Fibroblast of mammary gland (primary cell): ENCODE data around the gene HEATR5A.

ENCODE experiments used
- DNase-seq: peaks from one replicate; pipeline ENCODE4 v3.0.0-alpha.2; 2010; ENCODE audit warnings: low read depth
- H3K4me3 ChIP-seq: 2 replicates; pipeline ENCODE4 v1.5.1; 2011; ENCODE audit warnings: low read depth, mild to moderate bottlenecking, low read length, moderate library complexity; ENCODE audit not compliant: control insufficient read depth
- TF ChIP-seq, protein P1 (sequence below): conservative IDR thresholded peaks from 2 replicates; pipeline ENCODE4 v1.5.1; 2011; ENCODE audit warnings: low read depth, low read length, inconsistent platforms; ENCODE audit not compliant: control insufficient read depth, insufficient read depth

The HEATR5A gene

DNA sequence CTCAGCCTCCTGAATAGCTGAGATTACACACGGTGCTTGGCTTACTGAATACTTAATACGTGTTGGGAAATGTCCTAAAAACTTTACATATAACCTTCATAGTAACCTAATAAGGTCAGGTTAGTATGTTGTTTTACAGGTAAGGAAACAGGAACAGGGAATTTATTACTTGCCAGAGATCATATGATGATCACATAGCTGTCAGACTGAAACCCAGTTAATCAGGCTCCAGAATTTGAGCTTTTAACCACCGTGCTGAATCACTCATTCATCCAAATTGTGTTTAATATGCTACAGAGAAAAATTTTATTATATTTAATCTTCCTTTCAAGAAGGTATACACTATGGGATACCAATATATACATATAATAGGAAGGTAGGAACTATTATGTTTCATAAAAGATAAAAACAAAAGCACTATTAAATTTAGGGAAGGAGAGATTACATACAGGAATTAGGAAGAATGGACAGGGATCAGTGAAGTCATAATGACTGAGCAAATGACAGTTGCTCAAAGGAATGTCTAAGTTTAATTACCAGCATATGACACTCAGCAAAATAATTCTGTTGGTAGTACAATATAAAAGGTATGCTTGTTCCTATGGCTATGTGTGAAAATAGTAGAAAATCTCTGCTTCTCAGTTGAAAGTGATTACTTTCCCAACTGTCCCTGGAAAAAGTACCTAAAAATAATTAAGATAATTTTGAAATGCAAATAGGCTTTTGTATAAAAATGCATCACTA lies 59.3 kb downstream of the HEATR5A start:
- TF ChIP-seq, protein P1, sequence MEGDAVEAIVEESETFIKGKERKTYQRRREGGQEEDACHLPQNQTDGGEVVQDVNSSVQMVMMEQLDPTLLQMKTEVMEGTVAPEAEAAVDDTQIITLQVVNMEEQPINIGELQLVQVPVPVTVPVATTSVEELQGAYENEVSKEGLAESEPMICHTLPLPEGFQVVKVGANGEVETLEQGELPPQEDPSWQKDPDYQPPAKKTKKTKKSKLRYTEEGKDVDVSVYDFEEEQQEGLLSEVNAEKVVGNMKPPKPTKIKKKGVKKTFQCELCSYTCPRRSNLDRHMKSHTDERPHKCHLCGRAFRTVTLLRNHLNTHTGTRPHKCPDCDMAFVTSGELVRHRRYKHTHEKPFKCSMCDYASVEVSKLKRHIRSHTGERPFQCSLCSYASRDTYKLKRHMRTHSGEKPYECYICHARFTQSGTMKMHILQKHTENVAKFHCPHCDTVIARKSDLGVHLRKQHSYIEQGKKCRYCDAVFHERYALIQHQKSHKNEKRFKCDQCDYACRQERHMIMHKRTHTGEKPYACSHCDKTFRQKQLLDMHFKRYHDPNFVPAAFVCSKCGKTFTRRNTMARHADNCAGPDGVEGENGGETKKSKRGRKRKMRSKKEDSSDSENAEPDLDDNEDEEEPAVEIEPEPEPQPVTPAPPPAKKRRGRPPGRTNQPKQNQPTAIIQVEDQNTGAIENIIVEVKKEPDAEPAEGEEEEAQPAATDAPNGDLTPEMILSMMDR = no peak
- H3K4me3 ChIP-seq = no peak overlapping the region
- DNase-seq = peak; percentile 67

DNA sequence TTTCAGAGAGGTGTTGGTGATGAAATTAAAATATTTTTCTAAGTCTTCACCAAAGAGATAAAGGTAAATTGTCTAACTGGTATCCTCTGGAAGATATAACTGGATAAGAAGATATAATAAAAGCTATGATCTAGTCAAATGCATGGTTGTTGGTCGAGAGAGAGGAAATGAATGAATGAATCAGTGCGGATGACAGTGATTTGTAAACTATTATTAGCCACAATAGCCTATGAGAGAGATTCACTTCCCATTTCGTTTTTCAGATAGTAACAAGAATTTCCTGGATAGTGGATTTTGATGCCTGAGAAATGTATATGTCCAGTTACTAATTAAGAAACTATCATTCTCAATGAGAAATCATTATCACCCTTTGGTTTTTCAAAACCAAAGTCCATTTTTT lies 63.1 kb downstream of the HEATR5A start:
- H3K4me3 ChIP-seq = no peak overlapping the region
- TF ChIP-seq, protein P1 = no peak
- DNase-seq = peak; percentile 2

DNA sequence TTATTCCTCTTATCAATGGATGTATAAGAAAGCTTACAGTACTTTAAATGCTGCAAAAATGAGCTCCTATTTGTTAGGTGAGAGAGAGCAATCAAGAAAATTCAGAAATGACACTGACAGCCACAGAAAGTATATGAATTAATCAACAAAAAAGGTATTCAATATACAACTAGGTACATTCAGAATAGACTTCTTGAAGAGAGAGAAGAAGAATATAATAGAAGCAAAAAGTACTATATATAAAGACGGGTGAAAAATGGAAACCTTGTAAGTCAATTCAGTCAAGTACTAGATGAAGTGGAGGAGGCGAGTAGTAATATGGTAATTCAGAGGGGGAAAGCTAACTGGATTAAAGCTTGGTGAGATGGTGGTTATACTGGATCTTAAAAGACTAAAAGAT lies 74.3 kb downstream of the HEATR5A start:
- no peak overlapping the region for H3K4me3 ChIP-seq
- DNase-seq = no peak
- TF ChIP-seq, protein P1 = no peak

DNA sequence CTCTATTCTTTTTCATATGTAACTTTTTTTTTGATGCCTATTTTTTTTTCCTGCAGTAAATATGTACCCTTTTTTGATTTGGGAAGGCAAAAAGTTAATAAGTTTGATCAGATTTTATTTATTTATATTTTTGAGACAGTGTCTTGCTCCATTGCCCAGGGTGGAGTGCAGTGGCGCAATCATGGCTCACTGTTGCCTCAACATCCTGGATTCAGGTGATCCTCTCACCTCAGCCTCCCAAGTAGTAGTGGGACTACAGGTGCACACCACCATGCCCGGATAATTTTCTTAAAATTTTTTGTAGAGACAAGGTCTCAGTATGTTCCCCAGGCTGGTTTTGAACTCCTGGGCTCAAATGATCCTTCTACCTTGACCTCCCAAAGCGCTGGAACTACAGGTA lies 79.1 kb downstream of the HEATR5A start:
- TF ChIP-seq, protein P1 = no peak
- no peak for DNase-seq
- no peak overlapping the region for H3K4me3 ChIP-seq

DNA sequence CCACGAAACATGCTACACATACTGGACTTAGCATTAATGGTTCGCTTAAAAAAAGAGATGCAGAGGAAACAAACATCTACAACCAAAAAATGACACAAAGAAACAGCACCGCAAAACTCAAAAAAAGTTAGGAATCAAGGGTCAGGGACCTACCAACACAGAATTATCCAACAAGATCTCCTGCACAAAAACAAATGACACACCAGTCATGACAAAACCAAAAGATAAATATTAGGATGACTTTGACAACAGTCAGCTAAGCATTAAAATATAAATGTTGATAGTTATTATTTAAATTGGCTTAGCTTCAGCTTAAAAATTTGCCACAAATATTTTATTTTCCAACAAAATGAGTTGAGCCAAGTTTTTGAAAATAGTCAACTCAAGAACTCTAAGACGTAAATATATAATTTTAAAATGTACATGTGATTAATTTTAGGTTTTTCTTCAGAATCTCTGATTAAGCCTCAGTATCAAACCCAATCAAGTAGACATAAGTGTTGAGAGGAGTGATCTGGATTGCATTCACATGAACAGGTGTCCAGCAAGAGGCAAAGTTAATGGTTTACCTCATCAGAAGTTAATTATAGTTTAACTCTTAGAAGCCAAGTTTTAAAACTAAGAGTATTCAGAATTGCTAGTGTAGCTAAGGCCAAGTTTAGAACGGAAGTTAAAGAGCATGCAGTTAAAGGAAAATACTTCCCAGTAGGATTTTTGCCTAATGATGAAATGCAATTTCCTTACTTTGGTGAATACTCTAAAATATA lies 79.9 kb downstream of the HEATR5A start:
- TF ChIP-seq, protein P1 = no peak
- no peak for DNase-seq
- H3K4me3 ChIP-seq = no peak overlapping the region

DNA sequence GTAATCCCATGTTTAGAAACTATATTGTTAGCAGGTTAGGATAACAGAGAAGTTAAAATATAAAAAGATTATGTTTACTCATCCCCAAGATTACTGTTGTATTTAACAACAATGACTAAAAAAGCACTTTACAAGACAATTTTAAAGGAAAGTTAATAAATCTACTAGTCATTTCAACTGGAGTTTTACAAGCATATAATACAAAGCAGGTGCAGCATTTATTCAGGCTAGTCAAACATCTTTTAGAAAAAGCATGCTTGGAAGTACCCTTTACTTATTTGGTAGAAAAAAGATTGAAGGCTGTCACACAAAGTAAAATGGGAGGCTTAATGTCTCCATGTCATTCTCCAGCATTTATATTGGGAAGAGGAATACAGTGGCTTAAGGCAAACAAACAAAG lies 80.6 kb downstream of the HEATR5A start:
- H3K4me3 ChIP-seq = no peak overlapping the region
- no peak for DNase-seq
- TF ChIP-seq, protein P1 = no peak
